ENCODE results near the gene CFAP126.

DNA sequence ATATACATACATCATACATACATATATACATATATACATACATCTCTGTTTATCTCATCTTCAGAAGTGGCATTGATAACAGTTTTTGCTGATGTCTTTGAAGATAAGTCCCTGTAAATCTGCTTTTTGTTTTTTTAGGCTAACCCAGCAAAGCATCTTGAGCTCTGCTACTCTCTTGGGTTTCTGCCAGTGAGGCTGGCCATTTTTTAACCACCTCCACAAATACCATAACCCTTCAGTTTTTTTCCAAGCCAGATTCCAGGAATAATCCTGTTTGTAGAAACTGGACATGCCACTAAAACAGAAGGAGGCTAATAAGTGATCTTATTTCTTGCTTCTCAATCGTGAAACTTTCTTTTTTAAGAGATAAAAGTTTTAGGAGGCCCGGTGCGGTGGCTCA is 31.9 kb downstream of the CFAP126 start:
- TF ChIP-seq POLR2AphosphoS5 (IDR thresholded peaks at IDR 0.05) (no peak), POLR2A (IDR thresholded peaks at IDR 0.05) (no peak)
